HG03159 (cell line): ENCODE measurements around the gene C16orf96.

Source experiments
- ATAC-seq: cut with Tn5 transposase; IDR thresholded peaks from one replicate; pipeline ENCODE4 v1.9.1; 2021; ENCODE audit warnings: mild to moderate bottlenecking, moderate library complexity; ENCODE audit not compliant: unreplicated experiment

C16orf96 gene

DNA sequence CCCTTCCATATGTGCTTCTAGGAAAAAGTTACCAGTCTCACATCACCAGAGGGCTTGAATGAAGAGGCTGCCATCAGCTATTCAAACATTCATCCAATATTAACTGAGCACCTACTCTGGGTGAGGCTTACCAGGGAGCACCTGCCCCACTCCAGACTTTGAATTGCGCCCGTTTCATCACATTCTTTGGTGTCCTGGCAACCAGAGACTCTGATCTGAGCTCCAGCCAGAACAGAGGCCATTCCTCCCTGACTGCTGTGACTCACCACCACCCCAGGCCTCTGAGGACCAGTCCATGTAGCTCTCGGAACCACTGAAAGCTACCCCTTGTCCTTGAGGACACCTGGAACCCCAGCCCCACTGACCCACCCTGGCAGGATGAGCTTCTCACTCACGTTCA is at the start of gene C16orf96:
C16orf96 (plus strand) TSS at position 229 of the 400 bp plus-strand sequence; CDS start at position 379, 150 bp downstream.
- no peak for ATAC-seq

DNA sequence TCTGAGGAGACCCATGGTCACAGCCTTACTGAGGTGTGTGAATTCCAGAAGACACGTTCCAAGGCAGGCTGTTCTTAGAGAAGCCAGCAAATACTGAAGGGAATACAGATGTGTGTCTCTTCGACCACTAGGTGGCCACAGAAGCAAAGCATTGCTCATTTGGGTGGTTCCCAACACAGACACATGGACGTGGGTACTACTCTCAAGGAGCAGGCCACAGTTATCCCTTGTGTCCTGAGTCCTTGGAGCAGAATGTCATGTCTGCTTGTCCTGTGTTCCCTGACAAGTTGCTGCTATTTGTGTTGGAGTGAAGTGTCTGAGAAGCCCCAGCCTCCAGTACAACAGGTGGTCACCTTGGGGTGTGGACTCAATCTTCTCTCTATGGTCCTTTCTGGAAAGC is 49.7 kb upstream of the C16orf96 start:
- no peak for ATAC-seq

DNA sequence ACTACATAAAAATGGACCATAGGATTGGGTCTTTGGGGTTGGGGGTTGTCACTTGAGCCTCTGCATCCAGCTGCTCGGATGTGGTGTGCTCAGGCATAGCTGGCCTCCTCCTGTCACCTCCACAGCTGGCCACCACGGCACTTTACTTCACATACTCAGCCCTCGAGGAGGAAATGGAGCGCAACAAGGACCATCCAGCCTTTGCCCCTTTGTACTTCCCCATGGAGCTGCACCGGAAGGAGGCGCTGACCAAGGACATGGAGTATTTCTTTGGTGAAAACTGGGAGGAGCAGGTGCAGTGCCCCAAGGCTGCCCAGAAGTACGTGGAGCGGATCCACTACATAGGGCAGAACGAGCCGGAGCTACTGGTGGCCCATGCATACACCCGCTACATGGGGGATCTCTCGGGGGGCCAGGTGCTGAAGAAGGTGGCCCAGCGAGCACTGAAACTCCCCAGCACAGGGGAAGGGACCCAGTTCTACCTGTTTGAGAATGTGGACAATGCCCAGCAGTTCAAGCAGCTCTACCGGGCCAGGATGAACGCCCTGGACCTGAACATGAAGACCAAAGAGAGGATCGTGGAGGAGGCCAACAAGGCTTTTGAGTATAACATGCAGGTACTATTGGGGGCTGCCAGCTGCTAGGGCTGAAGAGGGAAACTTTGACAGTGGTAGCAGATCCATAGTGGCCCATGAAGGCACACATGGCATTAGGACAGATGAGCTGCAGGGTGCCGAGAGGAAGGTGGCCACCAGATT is 48.4 kb upstream of the C16orf96 start:
- ATAC-seq: no peak

GRCh38 chr16:4508806-4509205 is 47.3 kb upstream of the C16orf96 start:
- ATAC-seq: no peak

DNA sequence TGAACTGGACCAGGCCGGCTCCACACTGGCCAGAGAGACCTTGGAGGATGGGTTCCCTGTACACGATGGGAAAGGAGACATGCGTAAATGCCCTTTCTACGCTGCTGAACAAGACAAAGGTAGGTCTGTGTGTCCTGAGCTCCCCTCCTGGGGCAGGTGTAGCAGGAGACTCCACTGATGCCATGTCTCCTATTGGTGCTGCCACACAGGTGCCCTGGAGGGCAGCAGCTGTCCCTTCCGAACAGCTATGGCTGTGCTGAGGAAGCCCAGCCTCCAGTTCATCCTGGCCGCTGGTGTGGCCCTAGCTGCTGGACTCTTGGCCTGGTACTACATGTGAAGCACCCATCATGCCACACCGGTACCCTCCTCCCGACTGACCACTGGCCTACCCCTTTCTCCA is 46.7 kb upstream of the C16orf96 start:
- ATAC-seq: no peak

DNA sequence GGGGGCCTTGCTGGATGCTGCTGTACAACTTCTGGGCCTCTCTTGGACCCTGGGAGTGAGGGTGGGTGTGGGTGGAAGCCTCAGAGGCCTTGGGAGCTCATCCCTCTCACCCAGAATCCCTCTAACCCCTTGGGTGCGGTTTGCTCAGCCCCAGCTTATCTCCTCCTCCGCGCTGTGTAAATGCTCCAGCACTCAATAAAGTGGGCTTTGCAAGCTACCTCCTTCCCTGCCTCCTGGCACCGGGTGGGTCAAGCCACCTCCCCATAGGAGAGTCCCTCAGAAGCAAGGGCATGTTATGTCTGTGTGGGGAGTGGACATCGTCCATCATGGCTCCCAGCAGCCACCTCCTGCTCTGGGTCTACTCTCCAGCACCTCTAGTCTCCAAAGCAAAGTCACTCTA is 46.0 kb upstream of the C16orf96 start:
- no peak for ATAC-seq

- ATAC-seq: no peak
Observed at GRCh38 chr16:4510747-4511426, 45.3 kb upstream of the C16orf96 start.

DNA sequence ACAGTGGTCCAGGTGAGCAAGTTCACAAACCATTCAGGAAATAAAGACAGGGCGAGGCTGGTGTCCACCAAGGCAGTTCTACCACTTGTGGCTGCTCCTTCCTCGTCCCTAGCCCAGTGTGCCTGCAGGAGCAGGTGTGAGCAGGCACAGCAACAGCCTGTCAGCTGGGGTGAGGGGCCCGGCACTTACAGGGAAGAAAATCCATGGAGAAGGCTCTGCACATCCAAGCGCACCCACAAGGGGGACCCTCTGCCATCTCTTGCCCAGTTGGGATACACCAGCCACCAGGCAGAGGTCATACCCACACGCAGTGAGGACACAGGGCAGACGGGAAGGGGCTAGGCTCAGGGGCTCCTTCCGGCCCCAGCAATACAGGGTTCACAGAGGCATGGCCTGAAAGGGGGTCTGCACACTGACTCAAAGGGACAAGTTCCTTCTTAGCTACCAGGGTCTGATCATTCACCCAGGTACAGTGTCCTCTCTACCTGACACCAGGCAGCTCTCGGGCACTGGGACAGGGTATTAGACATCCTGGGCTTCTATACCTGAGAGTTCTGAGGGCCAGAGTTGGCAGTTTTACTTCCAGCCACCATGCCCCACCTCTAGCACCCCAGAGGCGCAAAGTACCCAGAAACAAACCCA is 44.6 kb upstream of the C16orf96 start:
- ATAC-seq: no peak

DNA sequence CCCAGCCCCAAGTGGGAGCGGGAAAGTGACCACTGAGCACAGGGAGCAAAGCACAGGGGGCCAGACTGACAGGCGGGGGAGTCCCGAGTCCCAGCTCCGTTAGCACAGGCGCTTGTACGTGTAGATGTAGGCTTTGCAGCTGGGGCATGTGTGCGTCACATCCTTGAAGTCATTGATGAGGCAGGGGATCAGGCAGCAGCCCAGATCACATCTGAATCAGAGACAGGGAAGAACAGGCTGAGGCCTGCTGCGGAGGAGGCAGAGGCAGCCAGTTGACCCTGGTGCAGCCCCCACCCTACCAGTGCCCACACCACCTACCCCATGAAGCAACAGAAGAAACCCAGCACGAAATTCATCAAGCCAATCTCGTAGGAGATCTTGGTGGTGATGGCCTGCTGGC is 43.7 kb upstream of the C16orf96 start:
- ATAC-seq: no peak

- no peak for ATAC-seq
Observed at GRCh38 chr16:4513086-4513860, 42.9 kb upstream of the C16orf96 start.

- no peak for ATAC-seq
Observed at GRCh38 chr16:4513881-4514280, 42.3 kb upstream of the C16orf96 start.

GRCh38 chr16:4514606-4515005 is 41.5 kb upstream of the C16orf96 start:
- no peak for ATAC-seq

DNA sequence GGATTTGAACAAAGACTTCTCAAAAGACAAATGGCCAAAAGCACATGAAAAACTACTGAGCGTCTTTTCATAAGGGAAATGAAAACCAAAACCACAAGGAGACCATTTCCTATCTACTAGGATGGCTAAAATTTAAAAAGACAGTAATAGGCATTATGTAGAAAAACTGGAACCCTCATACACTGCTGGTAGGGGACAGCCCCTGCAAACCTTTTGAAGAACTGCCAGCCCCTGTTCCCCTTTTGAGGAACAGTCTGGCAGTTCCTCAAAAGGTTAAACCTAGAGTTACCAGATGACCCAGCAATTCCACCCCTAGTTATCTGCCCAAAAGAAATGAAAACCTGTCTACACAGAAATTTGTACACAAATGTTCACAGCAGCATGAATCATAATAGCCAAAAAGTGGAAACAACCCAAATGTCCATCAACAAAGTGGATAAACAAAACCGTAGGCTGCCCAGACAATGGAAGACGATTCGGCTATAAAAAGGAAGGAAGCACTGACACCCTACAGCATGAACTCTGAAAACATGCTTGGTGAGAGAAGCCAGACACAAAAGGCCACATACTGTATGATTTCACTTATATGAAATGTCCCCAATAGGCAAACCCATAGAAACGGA is 40.4 kb upstream of the C16orf96 start:
- no peak for ATAC-seq

GRCh38 chr16:4517812-4518680 is 38.1 kb upstream of the C16orf96 start:
- no peak for ATAC-seq

DNA sequence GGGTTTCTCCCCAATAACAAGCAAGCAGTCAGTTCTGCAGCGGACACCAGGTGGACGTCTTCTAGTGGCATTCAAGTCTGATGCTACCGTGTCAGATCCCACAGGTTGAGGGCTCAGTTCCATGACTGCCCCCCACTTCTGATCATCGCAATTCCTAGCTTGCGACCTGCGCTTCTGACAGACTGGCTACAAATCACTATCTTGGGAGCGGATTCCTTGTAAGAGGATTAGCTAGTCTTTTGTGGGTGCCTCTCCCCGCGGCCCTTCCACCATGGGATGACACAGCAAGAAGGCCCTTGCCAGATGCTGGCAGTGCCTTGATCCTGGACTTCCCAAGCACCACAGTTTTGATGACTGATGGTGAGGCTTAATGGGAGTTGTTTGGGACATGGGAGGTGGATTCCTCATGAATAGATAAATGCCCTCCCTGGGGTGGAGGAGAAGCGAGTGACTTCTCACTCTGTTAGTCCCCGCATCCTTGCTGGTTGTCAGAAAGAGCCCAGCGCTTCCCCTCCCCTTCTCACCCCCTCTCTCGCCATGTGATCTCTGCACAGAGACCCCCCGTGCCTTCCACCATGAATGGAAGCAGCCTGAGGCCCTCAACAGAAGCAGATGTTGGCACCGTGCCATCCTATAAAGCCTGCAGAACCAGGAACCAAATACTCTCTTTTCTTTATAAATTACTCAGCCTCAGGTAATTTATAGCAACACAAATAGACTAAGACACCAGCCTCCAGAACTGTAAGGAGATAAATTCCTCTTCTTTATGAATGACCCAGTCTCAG is 36.7 kb upstream of the C16orf96 start:
- no peak for ATAC-seq

DNA sequence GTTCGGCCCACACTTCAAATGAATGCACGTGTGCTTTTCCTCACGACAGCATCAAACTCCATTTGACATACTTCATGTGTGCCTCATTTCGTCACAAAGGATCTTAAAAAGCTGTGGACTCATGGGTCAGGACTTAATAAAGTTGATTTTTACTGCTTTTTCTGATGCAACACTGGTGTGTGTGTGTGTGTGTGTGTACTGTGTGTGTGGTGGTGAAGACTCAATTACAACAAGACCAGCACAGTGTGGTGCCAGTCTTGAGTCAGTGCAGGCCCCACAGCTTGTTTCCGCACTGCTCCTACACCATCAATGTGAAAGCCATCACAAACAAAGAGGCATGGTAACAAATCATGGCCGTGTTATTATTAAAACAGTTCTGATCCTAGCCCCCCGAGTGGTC is 35.2 kb upstream of the C16orf96 start:
- ATAC-seq: no peak

GRCh38 chr16:4522051-4522581 is 34.0 kb upstream of the C16orf96 start:
- no peak for ATAC-seq

- ATAC-seq: no peak
Observed at GRCh38 chr16:4523686-4524085, 32.5 kb upstream of the C16orf96 start.

DNA sequence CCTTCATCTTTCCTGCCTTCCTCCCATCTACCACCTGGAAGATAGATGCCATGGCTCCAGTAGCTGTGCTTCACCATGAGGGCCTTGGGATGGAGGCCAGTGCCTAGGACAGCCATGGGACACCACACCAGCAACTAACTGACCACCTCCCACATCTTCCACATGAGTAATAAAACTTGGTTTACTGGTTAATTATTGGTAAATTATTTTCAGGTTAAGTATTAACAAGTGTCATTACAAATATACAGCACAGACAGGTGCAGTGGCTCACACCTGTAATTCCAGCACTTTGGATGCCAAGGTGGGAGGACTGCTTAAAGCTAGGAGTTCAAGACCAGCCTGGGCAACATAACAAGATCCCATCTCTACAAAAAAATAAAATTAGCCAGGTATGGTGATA is 31.6 kb upstream of the C16orf96 start:
- no peak for ATAC-seq
